Measurements from ENCODE around the gene CDC42SE1. TPM values are rescaled to one million over a fixed set of nuclear protein-coding genes. Genes with fewer than 3 reads are reported as not detected.

Gene CDC42SE1
- total and polyA plus RNA-seq, 9 of the 15 experiments (the other 6 are each of a cell fraction or from before 2014, with no cell fraction given) = 78.1 to 189 (median 114) TPM

- no peak for TF ChIP-seq NUFIP1 (IDR thresholded peaks at IDR 0.05; ENCODE audit: partially characterized antibody)
- TF ChIP-seq KAT2B (IDR thresholded peaks at IDR 0.05; ENCODE audit: low read depth, low read length) = no peak
- no peak for TF ChIP-seq ZBTB26 (CRISPR knock-in tag; IDR thresholded peaks at IDR 0.05)
- peak; percentile 46; the same call in 1 of the 2 replicates for TF ChIP-seq CREM (IDR thresholded peaks at IDR 0.05; ENCODE audit: low read depth)
- 0 out of 2 replicates have a peak, but pooled peaks have one; percentile 26 for TF ChIP-seq ELF4 (CRISPR knock-in tag; IDR thresholded peaks at IDR 0.05)
- no peak for TF ChIP-seq TSHZ1 (CRISPR knock-in tag; IDR thresholded peaks at IDR 0.05)
- TF ChIP-seq ZBTB40 (IDR thresholded peaks at IDR 0.05) = no peak
- TF ChIP-seq ZBTB40 (CRISPR knock-in tag; IDR thresholded peaks at IDR 0.05) = no peak
- TF ChIP-seq EZH2 (IDR thresholded peaks at IDR 0.05; ENCODE audit: borderline replicate concordance, low read depth, low read length) = no peak
- no peak for TF ChIP-seq ZNF174 (CRISPR knock-in tag; IDR thresholded peaks at IDR 0.05)
- TF ChIP-seq, protein P1, sequence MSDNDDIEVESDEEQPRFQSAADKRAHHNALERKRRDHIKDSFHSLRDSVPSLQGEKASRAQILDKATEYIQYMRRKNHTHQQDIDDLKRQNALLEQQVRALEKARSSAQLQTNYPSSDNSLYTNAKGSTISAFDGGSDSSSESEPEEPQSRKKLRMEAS (CRISPR knock-in tag; IDR thresholded peaks at IDR 0.05) = no peak
- no peak for TF ChIP-seq ARID1B (IDR thresholded peaks at IDR 0.05)
- no peak for TF ChIP-seq KDM5B (IDR thresholded peaks at IDR 0.05; ENCODE audit: insufficient replicate concordance, low read depth, low read length)
- peak in 1 of 2 experiments; percentile 63; a peak in 2 of 4 replicates for TF ChIP-seq MAZ (CRISPR knock-in tag; conservative IDR thresholded peaks at IDR 0.05 in 1 of 2, IDR thresholded peaks at IDR 0.05 in 1 of 2)
Measured at GRCh38 chr1:151024540-151025146, 34.8 kb downstream of the CDC42SE1 start (continued).

Measured in K562 (cell line).